Transverse colon (tissue), 4 donors: ENCODE results near the gene THY1. TPM values are rescaled to one million over a fixed set of nuclear protein-coding genes. Genes with fewer than 3 reads are reported as not detected.
"Not testable (repeated sequence)": the region's sequence is repeated elsewhere in the genome, so short reads cannot be mapped to it uniquely, and the experiment has no call there.

Experiments used
- DNase-seq: peaks from one replicate; pipeline ENCODE4 v3.0.0-alpha.2; 2019
- H3K27ac ChIP-seq, 4 donors: fragments of 200-600 bp; sonication (generic); 2 replicates each; pipeline ENCODE4 v1.5.1; 2016 to 2018; ENCODE audit warnings: inconsistent platforms in 4 of 4
- H3K27me3 ChIP-seq: fragments of 200-600 bp; sonication (generic); 2 replicates; pipeline ENCODE4 v1.5.1; 2017; ENCODE audit warnings: inconsistent platforms
- H3K36me3 ChIP-seq, 4 donors: fragments of 200-600 bp; sonication (generic); 2 replicates each; pipeline ENCODE4 v1.5.1; 2017 to 2019; ENCODE audit warnings: inconsistent platforms in 4 of 4
- H3K4me1 ChIP-seq, 4 donors: fragments of 200-600 bp; sonication (generic); 2 replicates each; pipeline ENCODE4 v1.5.1; 2017 to 2020; ENCODE audit warnings: inconsistent platforms in 4 of 4
- H3K4me3 ChIP-seq, 4 donors: fragments of 200-600 bp; sonication (generic); 1 replicate in 1 of 4; 2 replicates in 3 of 4; pipeline versions ENCODE4 v1.5.1 to v1.6.1; 2017 to 2019; ENCODE audit warnings: inconsistent platforms in 4 of 4
- H3K9me3 ChIP-seq, 2 donors: fragments of 200-600 bp; sonication (generic); 2 replicates each; pipeline ENCODE4 v1.5.1; 2017 to 2019; ENCODE audit warnings: inconsistent platforms in 2 of 2
- EP300 ChIP-seq: sonication (generic); formaldehyde crosslinking; IDR thresholded peaks from one replicate; pipeline ENCODE4 v1.6.1; 2017; ENCODE audit warnings: antibody characterized with exemption, low read depth
- POLR2A ChIP-seq: fragments of 450-650 bp; IDR thresholded peaks from one replicate; pipeline ENCODE4 v1.6.1; 2016; ENCODE audit warnings: antibody characterized with exemption, mild to moderate bottlenecking, moderate library complexity
- POLR2AphosphoS5 ChIP-seq, 3 donors: sonication (generic); formaldehyde crosslinking; IDR thresholded peaks; one replicate each; pipeline ENCODE4 v1.6.1; 2016; ENCODE audit warnings: antibody characterized with exemption in 3 of 3
- WGBS, 2 donors: methylation state at CpG; one replicate each; pipeline ENCODE4 v1.1.5; 2018; ENCODE audit warnings: low coverage in 1 of 2; 5-methylcytosine and 5-hydroxymethylcytosine counted together
- in situ Hi-C, 4 donors: fragments of 200-750 bp; cut with MboI; loops; one replicate each; pipeline versions ENCODE4 v1.15.0 to v1.15.1; 2017; ENCODE audit warnings: low sequenced_read_pairs in 3 of 4, low pct_ligation_motif_present in 1 of 4, low pct_unique_long_range_greater_than_20kb in 1 of 4
- intact Hi-C: fragments of 100-400 bp; cut with DNase I; formaldehyde crosslinking; loops from one replicate; pipeline ENCODE4 v1.15.1; 2023; ENCODE audit warnings: low total_unique reads
- total RNA-seq, 4 donors: library from RNA; depleted of rRNA; stranded (reverse); fragments of >200 nt; gene quantifications; one replicate each; pipeline ENCODE4 v1.1.0, GENCODE V29; 2016
- TF ChIP-seq, protein P1 (sequence below), 5 experiments: fragments of 200-600 bp in 3 of 5; fragments of 450-650 bp in 2 of 5; sonication (generic) in 3 of 5; IDR thresholded peaks; 1 replicate in 2 of 5; 2 replicates in 3 of 5; pipeline ENCODE4 v1.5.1; 2016 to 2017; ENCODE audit warnings: antibody characterized with exemption in 5 of 5, inconsistent platforms in 3 of 5, mild to moderate bottlenecking in 2 of 5, moderate library complexity in 1 of 5

THY1 gene
- total RNA-seq, 4 donors from 2014 or later: 5.6 to 17.6 (median 12.8) TPM

DNA sequence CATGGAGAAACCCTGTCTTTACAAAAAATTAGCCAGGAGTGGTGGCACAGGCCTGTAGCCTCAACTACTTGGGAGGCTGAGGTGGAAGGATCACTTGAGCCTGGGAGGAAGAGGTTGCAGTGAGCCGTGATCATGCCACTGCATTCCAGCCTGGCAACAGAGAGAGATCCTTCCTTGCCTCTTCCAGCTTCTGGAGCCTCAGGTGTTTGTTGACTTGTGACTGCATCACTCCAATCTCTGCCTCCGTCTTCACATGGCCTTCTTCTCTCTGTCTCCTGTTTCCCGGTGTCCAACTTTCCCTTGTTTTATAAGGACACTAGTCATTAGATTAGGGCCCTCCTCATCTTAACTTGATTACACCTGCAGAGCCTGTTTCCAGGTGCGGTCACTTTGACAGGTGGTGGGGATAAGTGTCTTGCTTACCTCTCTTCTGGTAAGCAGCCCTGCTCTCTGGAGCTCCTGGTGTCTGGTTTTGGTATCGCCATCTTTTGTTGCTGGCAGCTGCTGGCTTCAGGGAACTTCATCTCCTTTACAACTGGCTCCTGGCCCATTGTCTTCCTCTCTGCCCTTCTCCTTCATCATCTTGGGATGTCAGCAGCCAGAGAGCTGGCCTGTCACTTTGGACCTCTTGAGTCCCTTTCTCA lies 33.2 kb downstream of the THY1 start:
- no peaks in the 10 kb centered on the region for H3K36me3 ChIP-seq
- intact Hi-C loops: no loop called here
- no peak overlapping the region for H3K4me3 ChIP-seq
- WGBS, 2 donors: 72 to 80% methylated on average over 3 to 5 of the region's 5 CpGs
- no peak for DNase-seq
- H3K9me3 ChIP-seq: no peaks in the 10 kb centered on the region
- H3K4me1 ChIP-seq: no peaks in the 10 kb centered on the region
- H3K27me3 ChIP-seq: no peaks in the 10 kb centered on the region
- H3K27ac ChIP-seq: no peak overlapping the region
- TF ChIP-seq, protein P1, sequence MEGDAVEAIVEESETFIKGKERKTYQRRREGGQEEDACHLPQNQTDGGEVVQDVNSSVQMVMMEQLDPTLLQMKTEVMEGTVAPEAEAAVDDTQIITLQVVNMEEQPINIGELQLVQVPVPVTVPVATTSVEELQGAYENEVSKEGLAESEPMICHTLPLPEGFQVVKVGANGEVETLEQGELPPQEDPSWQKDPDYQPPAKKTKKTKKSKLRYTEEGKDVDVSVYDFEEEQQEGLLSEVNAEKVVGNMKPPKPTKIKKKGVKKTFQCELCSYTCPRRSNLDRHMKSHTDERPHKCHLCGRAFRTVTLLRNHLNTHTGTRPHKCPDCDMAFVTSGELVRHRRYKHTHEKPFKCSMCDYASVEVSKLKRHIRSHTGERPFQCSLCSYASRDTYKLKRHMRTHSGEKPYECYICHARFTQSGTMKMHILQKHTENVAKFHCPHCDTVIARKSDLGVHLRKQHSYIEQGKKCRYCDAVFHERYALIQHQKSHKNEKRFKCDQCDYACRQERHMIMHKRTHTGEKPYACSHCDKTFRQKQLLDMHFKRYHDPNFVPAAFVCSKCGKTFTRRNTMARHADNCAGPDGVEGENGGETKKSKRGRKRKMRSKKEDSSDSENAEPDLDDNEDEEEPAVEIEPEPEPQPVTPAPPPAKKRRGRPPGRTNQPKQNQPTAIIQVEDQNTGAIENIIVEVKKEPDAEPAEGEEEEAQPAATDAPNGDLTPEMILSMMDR (IDR thresholded peaks at IDR 0.05): peak; percentile 16 to 35 (median 19)
- TF ChIP-seq EP300 (no peak), POLR2AphosphoS5 (IDR thresholded peaks at IDR 0.05) (no peak)
- in situ Hi-C loops: no loop called here

DNA sequence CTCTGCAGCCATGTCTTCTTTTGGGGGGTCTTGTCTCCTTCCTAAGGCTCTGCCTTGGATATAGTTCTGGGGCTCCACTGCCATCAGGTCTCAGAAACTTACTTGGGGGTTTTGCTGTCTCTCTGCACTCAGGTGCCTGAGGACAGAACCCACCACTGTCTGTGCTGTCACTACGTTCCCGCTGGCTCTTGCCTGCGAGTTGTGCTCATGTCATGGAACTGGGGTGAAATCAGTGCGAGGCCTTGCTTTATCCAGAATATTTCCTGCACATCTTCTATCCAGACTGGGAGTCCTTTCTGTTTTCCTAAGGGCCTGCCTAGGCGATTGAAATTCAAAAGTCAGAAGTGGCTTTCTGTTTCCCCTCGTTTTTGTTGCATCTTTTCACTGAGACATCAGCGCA lies 34.9 kb downstream of the THY1 start:
- H3K36me3 ChIP-seq: no peaks in the 10 kb centered on the region
- no peaks in the 10 kb centered on the region for H3K4me1 ChIP-seq
- 72 to 85% methylated on average over 2 to 7 of the region's 7 CpGs for WGBS, 2 donors
- no peaks in the 10 kb centered on the region for H3K9me3 ChIP-seq
- DNase-seq: no peak
- no peaks in the 10 kb centered on the region for H3K27me3 ChIP-seq
- H3K4me3 ChIP-seq: no peak overlapping the region
- intact Hi-C loops: no loop called here
- in situ Hi-C loops: no loop called here
- TF ChIP-seq POLR2A: no peak
- no peak for TF ChIP-seq POLR2AphosphoS5 (IDR thresholded peaks at IDR 0.05)
- TF ChIP-seq EP300: no peak
- TF ChIP-seq, protein P1 (IDR thresholded peaks at IDR 0.05): no peak
- H3K27ac ChIP-seq: no peak overlapping the region

DNA sequence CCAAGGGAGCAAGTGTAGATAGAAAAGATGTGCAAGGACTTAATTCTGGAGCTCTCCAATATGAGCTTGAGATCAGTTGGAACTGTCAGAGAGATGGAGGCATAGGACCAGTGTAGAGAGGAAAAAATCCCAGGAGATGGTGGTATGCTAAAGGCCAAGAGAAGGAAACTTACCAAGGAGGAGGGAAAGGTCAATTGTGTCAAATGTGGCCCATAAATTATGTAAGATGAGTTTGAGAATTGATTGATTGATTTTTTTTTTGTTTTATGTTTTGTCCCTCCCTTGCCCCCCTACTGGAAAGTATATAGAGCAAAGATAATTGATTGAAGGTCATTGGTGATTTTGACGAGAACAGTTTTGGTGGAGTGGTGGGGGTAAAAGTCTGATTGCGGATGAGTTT lies 38.6 kb downstream of the THY1 start:
- H3K27ac ChIP-seq: no peak overlapping the region
- H3K36me3 ChIP-seq: no peaks in the 10 kb centered on the region
- no peaks in the 10 kb centered on the region for H3K27me3 ChIP-seq
- intact Hi-C loops (no loop called here), in situ Hi-C loops (no loop called here)
- TF ChIP-seq, protein P1 (IDR thresholded peaks at IDR 0.05): no peak
- TF ChIP-seq EP300 (no peak), POLR2A (no peak), POLR2AphosphoS5 (IDR thresholded peaks at IDR 0.05) (no peak)
- DNase-seq: no peak
- H3K4me3 ChIP-seq: no peak overlapping the region
- H3K4me1 ChIP-seq: peaks cover 5 to 15% (median 9%) of the 10 kb centered on the region in 4 donors
- 82 to 84% methylated on average over 2 of the region's 2 CpGs for WGBS, 2 donors
- H3K9me3 ChIP-seq: no peaks in the 10 kb centered on the region

DNA sequence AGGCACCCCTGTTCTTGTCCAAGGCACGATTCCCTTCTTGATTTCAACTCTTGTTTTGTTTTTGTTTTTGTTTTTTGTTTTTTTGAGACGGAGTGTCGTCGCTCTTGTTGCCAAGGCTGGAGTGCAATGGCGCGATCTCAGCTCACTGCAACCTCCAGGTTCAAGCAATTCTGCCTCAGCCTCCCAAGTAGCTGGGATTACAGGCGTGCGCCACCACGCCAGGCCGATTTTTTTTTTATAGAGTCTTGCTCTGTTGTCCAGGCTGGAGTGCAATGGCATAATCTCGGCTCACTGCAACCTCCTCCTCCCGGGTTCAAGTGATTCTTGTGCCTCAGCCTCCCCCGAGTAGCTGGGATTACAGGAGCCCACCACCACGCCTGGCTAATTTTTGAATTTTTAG lies 40.5 kb downstream of the THY1 start:
- peaks cover 5 to 15% (median 9%) of the 10 kb centered on the region in 4 donors for H3K4me1 ChIP-seq
- H3K27me3 ChIP-seq, DNase-seq, intact Hi-C loops, H3K9me3 ChIP-seq, H3K36me3 ChIP-seq, H3K4me3 ChIP-seq, in situ Hi-C loops: not testable (repeated sequence)
- peak overlapping the region in 1 of 4 donors; percentile 61 for H3K27ac ChIP-seq
- WGBS, 2 donors: 67 to 93% methylated on average over 1 to 14 of the region's 14 CpGs

DNA sequence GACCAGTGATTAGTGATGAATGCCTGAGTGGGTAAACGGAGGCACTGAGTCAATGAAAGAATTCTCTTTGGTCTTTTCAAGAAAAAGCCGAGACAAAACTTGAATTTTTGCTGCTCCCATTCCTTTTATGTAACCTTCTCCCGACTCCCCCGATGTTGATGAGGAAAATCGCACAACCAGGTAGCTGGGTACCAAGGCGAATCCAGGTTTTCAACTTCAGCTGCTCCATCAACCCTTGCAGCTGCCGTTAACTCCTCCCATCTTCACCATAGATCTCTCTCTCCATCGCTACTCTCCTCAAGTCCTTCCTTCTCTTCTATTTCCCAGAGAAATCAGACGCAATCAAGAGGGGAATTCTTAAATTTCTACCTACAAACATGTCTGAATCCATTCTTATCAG lies 40.9 kb downstream of the THY1 start:
- H3K4me3 ChIP-seq: peak overlapping the region in 3 of 4 donors; percentile 27 to 50 (median 32)
- peaks cover 5 to 15% (median 9%) of the 10 kb centered on the region in 4 donors for H3K4me1 ChIP-seq
- no peaks in the 10 kb centered on the region for H3K27me3 ChIP-seq
- H3K9me3 ChIP-seq: no peaks in the 10 kb centered on the region
- intact Hi-C loops (no loop called here), in situ Hi-C loops (no loop called here)
- TF ChIP-seq EP300 (no peak), POLR2A (no peak), POLR2AphosphoS5 (IDR thresholded peaks at IDR 0.05) (no peak)
- TF ChIP-seq, protein P1 (IDR thresholded peaks at IDR 0.05): no peak
- WGBS, 2 donors: 12% methylated on average over 9 of the region's 9 CpGs
- H3K27ac ChIP-seq: peak overlapping the region in 2 of 4 donors; percentile 17 to 61
- DNase-seq: no peak
- H3K36me3 ChIP-seq: no peaks in the 10 kb centered on the region
